T-helper 22 cell (primary cell): Measurements from ENCODE around the gene WDR54.

Experiments
- DNase-seq: peaks from one replicate; pipeline ENCODE4 v3.0.0-alpha.2; 2020; ENCODE audit warnings: low read depth

WDR54 gene

GRCh38 chr2:74421221-74421870 is at the start of gene WDR54, which contains the start of gene C2orf81:
Gene WDR54 (plus strand): TSS chr2:74421730. CDS start chr2:74422154, 424 bp downstream.
Gene C2orf81 (minus strand): TSS chr2:74421619. CDS start chr2:74421560, 59 bp downstream.
- DNase-seq, result peak; percentile 86

- DNase-seq, result no peak
Observed at GRCh38 chr2:74372674-74373073, 48.9 kb upstream of the WDR54 start.

- DNase-seq, result no peak
Observed at GRCh38 chr2:74373221-74373676, 48.3 kb upstream of the WDR54 start.

GRCh38 chr2:74373985-74374384 is 47.5 kb upstream of the WDR54 start:
- no peak for DNase-seq

GRCh38 chr2:74374509-74375205 is 46.9 kb upstream of the WDR54 start:
- DNase-seq, result no peak

- DNase-seq, result no peak
Observed at GRCh38 chr2:74375838-74376237, 45.7 kb upstream of the WDR54 start.

- DNase-seq, result no peak
Observed at GRCh38 chr2:74378007-74378406, 43.5 kb upstream of the WDR54 start.

- DNase-seq, result no peak
Observed at GRCh38 chr2:74379851-74380789, 41.4 kb upstream of the WDR54 start, which contains the start of gene DCTN1. Gene DCTN1 (minus strand): TSS chr2:74380311. CDS start chr2:74380037, 274 bp downstream.

GRCh38 chr2:74381751-74382150 is 39.8 kb upstream of the WDR54 start:
- no peak for DNase-seq

GRCh38 chr2:74383254-74383653 is 38.3 kb upstream of the WDR54 start:
- no peak for DNase-seq

GRCh38 chr2:74384051-74384450 is 37.5 kb upstream of the WDR54 start:
- DNase-seq, result no peak

GRCh38 chr2:74385396-74385795 is 36.1 kb upstream of the WDR54 start:
- DNase-seq, result no peak

GRCh38 chr2:74387346-74387745 is 34.2 kb upstream of the WDR54 start:
- no peak for DNase-seq

- no peak for DNase-seq
Observed at GRCh38 chr2:74390606-74391005, 30.9 kb upstream of the WDR54 start.

GRCh38 chr2:74391209-74391579 is 30.3 kb upstream of the WDR54 start:
- DNase-seq, result no peak

GRCh38 chr2:74391580-74392448 is 29.7 kb upstream of the WDR54 start:
- peak; percentile 85 for DNase-seq

GRCh38 chr2:74392449-74392743 is 29.1 kb upstream of the WDR54 start:
- DNase-seq, result no peak

GRCh38 chr2:74393525-74393924 is 28.0 kb upstream of the WDR54 start:
- DNase-seq, result no peak

- no peak for DNase-seq
Observed at GRCh38 chr2:74396149-74396548, 25.4 kb upstream of the WDR54 start.

GRCh38 chr2:74399785-74400184 is 21.7 kb upstream of the WDR54 start:
- DNase-seq, result no peak

GRCh38 chr2:74401891-74402290 is 19.6 kb upstream of the WDR54 start:
- no peak for DNase-seq

GRCh38 chr2:74406035-74406434 is 15.5 kb upstream of the WDR54 start:
- no peak for DNase-seq
